ENCODE results near the gene CD160. TPM values are rescaled to one million over a fixed set of nuclear protein-coding genes. Genes with fewer than 3 reads are reported as not detected.
A peak's percentile ranks its signal among the peaks of the same experiment; 100 is the strongest.
"Not testable (repeated sequence)": the region's sequence is repeated elsewhere in the genome, so short reads cannot be mapped to it uniquely, and the experiment has no call there.

CD160 gene, protein sequence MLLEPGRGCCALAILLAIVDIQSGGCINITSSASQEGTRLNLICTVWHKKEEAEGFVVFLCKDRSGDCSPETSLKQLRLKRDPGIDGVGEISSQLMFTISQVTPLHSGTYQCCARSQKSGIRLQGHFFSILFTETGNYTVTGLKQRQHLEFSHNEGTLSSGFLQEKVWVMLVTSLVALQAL
- total RNA-seq (10 to 100 TPM in 2 of 7 donors, 1 to 10 TPM in 5; 5.2 to 17.7 (median 7.3) TPM), polyA plus RNA-seq (1 to 10 TPM; 2.2 to 2.9 (median 2.3) TPM)
- long read RNA-seq, donor 1, result 0 reads
- long read RNA-seq, donor 2, partial matches to known transcripts, result 0 of 2 reads
- long read RNA-seq, donor 2, other reads (novel, unspliced or antisense), result 0 of 2 reads

DNA sequence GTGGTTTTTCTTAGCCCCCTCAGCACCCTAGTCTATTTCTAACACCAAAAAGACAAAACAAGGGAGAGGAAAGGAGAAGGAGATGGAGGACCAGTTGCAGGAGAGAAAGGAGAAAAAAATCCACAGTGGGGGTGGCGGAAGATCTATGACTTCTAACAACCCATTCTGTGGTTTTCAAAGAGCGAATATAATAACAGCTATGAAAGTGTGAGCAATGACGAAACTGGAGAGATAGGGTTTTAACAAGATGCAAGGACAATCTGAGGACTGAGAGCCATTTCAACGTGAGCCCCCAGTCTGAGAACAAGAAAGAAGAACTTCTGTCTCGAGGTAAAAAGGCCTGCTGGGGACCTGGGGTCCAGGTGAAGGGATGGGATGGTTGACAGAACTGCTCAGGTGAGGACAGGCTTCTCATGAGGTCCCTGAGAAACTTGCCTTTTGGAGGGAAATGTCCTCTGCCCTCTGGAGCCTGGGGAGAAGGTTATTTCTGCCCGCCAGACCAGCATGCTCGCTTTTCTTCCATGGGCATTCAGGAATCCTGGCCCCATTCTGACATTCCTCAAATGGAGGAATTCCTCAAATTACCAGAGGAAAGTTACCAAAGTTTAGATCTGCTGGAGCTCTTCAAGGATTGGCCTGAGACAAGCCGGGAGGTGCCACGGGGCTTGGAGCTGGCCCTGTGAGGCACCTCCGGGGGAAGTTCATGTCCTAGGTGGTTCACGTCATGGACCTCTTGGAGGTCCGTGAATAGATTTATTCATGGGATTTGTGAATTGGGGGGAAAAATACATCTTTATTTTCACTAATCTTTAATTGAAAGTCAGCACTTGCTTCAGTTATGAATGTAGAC, at the start of gene CD160:
Gene CD160 (plus strand): TSS at position 270 of the 850 bp plus-strand sequence. CDS start 8,829 bp downstream, outside the sequence.
- Histone ChIP-seq H3K4me3 (peak within 1 kb of the TSS in 3 of 8 donors; percentile 31 to 67 (median 34)), H3K27ac (peak within 1 kb of the TSS in 6 of 8 donors; percentile 19 to 74 (median 64)), H3K9me3 (no peaks in the 10 kb centered on the region), H3K4me1 (peaks cover 0 to 50% (median 14%) of the 10 kb centered on the region in 6 donors), H3K36me3 (no peaks in the 10 kb centered on the region), H3K27me3 (replicated peaks in 1 of 7) (peaks cover 0 to 18% (median 0%) of the 10 kb centered on the region in 7 donors)
- DNase-seq, result peak; percentile 69
- TF ChIP-seq POLR2AphosphoS5 (IDR thresholded peaks at IDR 0.05), result peak in 1 of 3 donors; percentile 5
- TF ChIP-seq POLR2A (IDR thresholded peaks at IDR 0.05), result no peak
- TF ChIP-seq, protein P1, sequence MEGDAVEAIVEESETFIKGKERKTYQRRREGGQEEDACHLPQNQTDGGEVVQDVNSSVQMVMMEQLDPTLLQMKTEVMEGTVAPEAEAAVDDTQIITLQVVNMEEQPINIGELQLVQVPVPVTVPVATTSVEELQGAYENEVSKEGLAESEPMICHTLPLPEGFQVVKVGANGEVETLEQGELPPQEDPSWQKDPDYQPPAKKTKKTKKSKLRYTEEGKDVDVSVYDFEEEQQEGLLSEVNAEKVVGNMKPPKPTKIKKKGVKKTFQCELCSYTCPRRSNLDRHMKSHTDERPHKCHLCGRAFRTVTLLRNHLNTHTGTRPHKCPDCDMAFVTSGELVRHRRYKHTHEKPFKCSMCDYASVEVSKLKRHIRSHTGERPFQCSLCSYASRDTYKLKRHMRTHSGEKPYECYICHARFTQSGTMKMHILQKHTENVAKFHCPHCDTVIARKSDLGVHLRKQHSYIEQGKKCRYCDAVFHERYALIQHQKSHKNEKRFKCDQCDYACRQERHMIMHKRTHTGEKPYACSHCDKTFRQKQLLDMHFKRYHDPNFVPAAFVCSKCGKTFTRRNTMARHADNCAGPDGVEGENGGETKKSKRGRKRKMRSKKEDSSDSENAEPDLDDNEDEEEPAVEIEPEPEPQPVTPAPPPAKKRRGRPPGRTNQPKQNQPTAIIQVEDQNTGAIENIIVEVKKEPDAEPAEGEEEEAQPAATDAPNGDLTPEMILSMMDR (IDR thresholded peaks at IDR 0.05 in 8 of 11, conservative IDR thresholded peaks at IDR 0.05 in 3 of 11), result no peak
- 76 to 85% (median 78%) methylated on average over 12 of the region's 12 CpGs for WGBS, 5 donors
- intact Hi-C loops (cut with DNase I; ENCODE audit: low total_unique reads), result no loop called here

DNA sequence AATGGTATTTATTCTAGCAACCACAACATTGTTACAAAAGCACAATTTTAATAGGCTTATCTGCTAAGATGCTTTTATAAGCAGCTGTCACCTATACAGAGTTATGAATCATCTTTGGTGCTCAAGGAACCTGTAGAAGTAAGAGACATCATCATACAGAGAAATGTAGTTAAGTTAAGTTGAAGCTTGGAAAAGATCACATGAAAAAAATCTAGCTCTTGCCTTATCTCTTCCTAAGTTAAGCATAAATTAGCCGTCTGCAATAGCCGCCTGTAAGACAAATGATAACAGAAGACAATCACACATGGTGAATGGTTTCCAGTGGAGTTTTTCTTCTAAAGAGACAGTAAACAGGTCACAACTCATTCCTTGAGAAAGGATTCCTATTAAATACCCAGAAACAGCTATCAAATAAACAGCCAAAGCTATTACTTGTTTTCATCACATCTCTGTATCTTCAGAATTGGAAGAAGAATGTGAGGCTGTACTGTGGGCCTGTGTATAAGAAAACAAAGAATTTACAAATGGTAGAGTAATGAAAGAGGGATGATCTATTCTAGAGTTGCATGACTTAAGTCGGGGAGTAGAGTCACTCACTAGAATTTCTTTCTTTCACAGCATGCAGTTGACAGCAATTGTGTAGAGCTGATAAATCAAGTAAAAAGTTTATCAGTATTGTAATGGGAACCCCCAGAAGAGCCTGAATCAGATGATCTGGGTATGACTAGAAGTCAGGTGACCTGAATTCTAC, 48.1 kb upstream of the CD160 start:
- intact Hi-C loops (cut with DNase I; ENCODE audit: low total_unique reads); H3K36me3 ChIP-seq; H3K4me1 ChIP-seq; H3K27me3 ChIP-seq (replicated peaks in 1 of 7); H3K9me3 ChIP-seq; H3K27ac ChIP-seq; DNase-seq; H3K4me3 ChIP-seq: not testable (repeated sequence)
- WGBS, 5 donors, result 88 to 100% (median 92%) methylated on average over 1 to 2 of the region's 3 CpGs

DNA sequence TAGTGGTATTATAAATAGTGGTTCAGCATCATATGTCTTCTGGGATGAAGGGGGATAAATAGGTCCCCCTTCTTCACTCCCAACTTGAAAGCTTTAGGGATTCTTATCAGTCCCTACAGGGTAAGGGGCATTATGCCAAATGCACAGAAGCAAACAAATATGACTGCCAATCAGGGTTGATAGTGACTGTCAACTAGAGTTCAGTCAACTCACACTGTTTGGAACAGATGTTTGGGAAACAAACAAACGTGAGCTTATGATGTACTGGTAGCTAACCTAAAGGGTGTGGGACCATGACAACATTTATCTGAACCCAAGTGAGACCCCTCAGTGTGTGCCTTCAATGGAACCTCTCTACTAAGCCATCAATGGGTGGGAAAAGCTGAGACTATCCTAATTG, 46.1 kb upstream of the CD160 start:
- intact Hi-C loops (cut with DNase I; ENCODE audit: low total_unique reads); H3K9me3 ChIP-seq; H3K27me3 ChIP-seq (replicated peaks in 1 of 7): not testable (repeated sequence)

DNA sequence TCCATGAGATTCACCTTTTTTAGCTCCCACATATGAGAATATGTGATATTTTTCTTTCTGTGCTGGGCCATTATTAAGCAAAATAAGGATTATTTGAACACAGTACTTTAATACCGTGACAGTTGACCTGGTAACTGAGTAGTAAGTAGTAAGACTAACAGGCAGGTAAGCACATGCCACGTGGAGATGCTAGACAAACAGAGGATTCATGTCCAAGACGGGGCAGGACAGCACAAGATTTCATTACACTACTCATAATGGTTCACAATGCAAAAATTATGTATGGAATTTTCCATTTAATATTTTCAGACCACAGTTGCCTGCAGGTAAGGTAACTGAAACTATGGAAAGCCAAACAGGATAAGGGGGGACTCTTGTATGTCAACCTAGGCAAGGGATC, 34.4 kb upstream of the CD160 start:
- intact Hi-C loops (cut with DNase I; ENCODE audit: low total_unique reads); H3K27ac ChIP-seq; H3K36me3 ChIP-seq; H3K9me3 ChIP-seq; DNase-seq; H3K4me3 ChIP-seq; H3K27me3 ChIP-seq (replicated peaks in 1 of 7): not testable (repeated sequence)
- H3K4me1 ChIP-seq, result peaks cover 0 to 15% (median 2%) of the 10 kb centered on the region in 6 donors
- 94 to 100% (median 97%) methylated on average over 2 of the region's 3 CpGs; no CpG with 5 or more reads in 2 of the 5 donors for WGBS, 5 donors

More for the DNA sequence above, 46.1 kb upstream of the CD160 start:
- not testable (repeated sequence) for H3K4me1 ChIP-seq, H3K4me3 ChIP-seq, DNase-seq, H3K36me3 ChIP-seq, H3K27ac ChIP-seq
- WGBS, 5 donors, result no CpG with 5 or more reads among the region's 1 CpG

DNA sequence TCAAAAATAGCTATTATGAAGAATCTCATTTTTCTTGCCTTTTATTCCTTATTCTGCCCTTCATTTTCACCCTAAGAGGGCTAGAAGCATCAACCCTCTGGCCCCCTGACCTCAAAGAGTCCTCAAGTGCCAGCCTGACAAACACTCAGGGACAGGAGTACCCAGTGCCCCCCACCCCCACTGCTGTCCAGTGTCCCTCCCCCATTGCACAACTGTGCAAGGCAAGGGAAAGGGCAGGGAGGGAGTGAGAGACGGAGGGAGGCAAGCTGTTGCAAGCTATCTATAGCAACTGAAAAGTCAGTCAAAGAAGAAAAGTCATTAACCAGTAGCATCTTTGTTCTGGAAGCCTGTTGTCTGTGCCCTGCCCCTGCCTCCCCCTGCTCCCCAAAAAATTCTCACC, 33.2 kb upstream of the CD160 start:
- DNase-seq; intact Hi-C loops (cut with DNase I; ENCODE audit: low total_unique reads); H3K27ac ChIP-seq; H3K4me3 ChIP-seq; H3K27me3 ChIP-seq (replicated peaks in 1 of 7); H3K9me3 ChIP-seq; H3K36me3 ChIP-seq: not testable (repeated sequence)
- WGBS, 5 donors, result 29 to 85% (median 62%) methylated on average over 1 of the region's 1 CpG; no CpG with 5 or more reads in 1 of the 5 donors
- peaks cover 0 to 27% (median 15%) of the 10 kb centered on the region in 6 donors for H3K4me1 ChIP-seq
